ENCODE results near the gene KHDC4.

Gene KHDC4

GRCh38 chr1:155934097-155934935 lies at the start of gene KHDC4:
Gene KHDC4, minus strand, starts transcription at chr1:155934413. Its CDS starts 40 bp downstream, at chr1:155934373.
- peak; percentile 97 for DNase-seq
- peaks cover 50% of the 10 kb centered on the region for H3K4me1 Mint-ChIP-seq
- no peaks in the 10 kb centered on the region for H3K27me3 Mint-ChIP-seq
- no peaks in the 10 kb centered on the region for H3K9me3 Mint-ChIP-seq
- peak within 1 kb of the TSS; percentile 68 for H3K27ac Mint-ChIP-seq
- H3K36me3 Mint-ChIP-seq = peaks cover 24% of the 10 kb centered on the region
- CTCF ChIA-PET = interaction anchor here (0.6 to 6.7 kb wide), 13 partner anchors 11 to 134 kb away, joined by 3 to 52 read pairs (median 3); partner anchors contain the start of gene ARHGEF2
- no peak within 1 kb of the TSS for H3K4me3 Mint-ChIP-seq

DNA sequence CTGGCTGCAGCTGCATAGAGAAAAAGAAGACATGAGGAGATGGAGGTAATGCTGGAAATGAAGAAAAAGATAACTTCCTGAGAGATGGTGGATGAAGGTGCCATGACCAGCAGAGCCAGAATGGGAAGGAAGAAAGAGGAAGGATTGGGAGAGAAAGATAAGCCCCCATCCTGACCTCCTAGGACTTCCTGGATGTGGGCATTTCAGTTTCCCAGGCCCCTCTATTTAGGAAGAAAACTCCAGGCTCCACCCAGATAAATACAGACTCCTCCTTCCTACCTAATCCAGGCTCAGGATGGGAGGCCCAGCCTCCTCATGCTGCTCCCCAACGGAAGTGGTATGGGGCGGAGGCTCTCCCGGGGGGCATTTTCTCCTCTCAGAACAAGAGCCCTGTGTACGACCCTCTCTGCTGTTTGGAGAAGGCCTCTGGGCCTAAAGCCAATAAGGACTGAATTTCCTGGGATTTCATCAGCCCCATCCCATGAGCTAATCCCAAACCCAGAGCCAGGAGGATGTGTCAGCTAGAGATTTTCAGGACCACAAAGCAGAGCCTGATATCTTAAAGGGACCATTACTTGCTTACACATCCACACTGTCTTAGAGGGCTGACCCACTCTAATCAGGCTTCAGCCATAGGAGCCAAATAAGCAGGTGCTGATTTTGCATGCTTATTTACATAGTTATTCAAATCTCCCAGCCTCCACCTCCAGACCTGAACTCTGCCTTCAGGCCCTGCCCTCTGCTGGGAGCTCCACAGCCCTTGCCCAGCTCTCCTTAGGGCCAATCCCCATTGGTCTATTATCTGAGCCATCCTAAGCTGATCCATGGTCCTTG lies 49.2 kb upstream of the KHDC4 start:
- Mint-ChIP-seq H3K9me3 (no peaks in the 10 kb centered on the region), H3K36me3 (peaks cover 11% of the 10 kb centered on the region), H3K27ac (no peak overlapping the region), H3K4me1 (peaks cover 48% of the 10 kb centered on the region), H3K4me3 (no peak overlapping the region), H3K27me3 (no peaks in the 10 kb centered on the region)
- CTCF ChIA-PET = interaction anchor here (1.0 to 12.7 kb wide), 5 partner anchors 10 to 49 kb away, joined by 3 to 98 read pairs (median 6); partner anchors contain the start of genes KHDC4 and RXFP4
- no peak for DNase-seq

GRCh38 chr1:155982106-155982505 lies 47.9 kb upstream of the KHDC4 start:
- Mint-ChIP-seq H3K36me3 (peaks cover 16% of the 10 kb centered on the region), H3K4me1 (peaks cover 48% of the 10 kb centered on the region), H3K27ac (no peak overlapping the region), H3K9me3 (no peaks in the 10 kb centered on the region), H3K27me3 (no peaks in the 10 kb centered on the region), H3K4me3 (no peak overlapping the region)
- no peak for DNase-seq
- CTCF ChIA-PET = interaction anchor here (1.0 to 12.7 kb wide), 4 partner anchors 8 to 49 kb away, joined by 3 to 98 read pairs (median 6); partner anchors contain the start of gene RXFP4

GRCh38 chr1:155981266-155982088 lies 47.3 kb upstream of the KHDC4 start:
- DNase-seq = peak; percentile 61
- H3K4me3 Mint-ChIP-seq = peak overlapping the region; percentile 100
- peaks cover 52% of the 10 kb centered on the region for H3K4me1 Mint-ChIP-seq
- CTCF ChIA-PET = interaction anchor here (0.9 to 12.7 kb wide), 10 partner anchors 8 to 85 kb away, joined by 3 to 98 read pairs (median 4); partner anchors contain the start of gene RXFP4
- H3K27ac Mint-ChIP-seq = peak overlapping the region; percentile 79
- no peaks in the 10 kb centered on the region for H3K27me3 Mint-ChIP-seq
- H3K9me3 Mint-ChIP-seq = no peaks in the 10 kb centered on the region
- H3K36me3 Mint-ChIP-seq = peaks cover 22% of the 10 kb centered on the region

DNA sequence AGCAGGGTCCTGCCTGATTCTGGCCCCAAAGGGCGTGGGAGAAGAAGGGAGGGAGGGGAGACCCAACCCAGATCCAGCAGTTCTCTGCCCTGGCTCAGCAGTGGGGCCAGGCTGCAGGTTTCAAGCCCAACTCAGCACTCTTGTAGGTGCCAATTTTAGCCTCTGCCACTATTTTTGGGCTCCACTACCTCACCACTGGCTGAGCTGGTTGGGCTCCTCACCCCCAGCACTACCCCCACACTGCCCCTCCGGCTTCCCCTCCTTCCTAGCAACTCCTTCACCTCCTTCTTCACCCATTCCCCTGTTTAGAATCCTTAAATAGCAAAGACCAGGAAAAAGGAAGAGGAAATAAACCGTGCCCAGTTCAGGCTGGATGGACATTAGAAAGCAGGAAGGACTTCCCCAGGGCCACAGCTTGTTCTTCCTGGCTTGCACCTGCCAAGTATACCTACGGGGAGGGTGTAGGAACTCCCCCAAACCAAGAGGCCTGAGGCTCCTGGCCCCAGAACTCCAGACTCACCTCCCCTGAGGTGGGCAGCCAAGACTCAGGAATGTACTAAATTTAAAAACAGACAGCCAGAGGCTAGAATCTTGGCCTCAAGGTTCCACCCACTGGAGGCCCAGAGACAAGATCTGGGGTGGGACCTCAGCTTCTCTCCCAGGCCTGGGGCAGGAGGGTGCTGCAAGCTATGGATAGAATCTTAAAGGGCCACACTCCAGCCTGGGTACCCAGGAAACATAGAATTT lies 45.6 kb upstream of the KHDC4 start:
- CTCF ChIA-PET = interaction anchor here (1.1 to 12.7 kb wide), 4 partner anchors 10 to 729 kb away, joined by 3 to 98 read pairs (median 10); partner anchors contain the start of gene RXFP4
- Mint-ChIP-seq H3K36me3 (peaks cover 34% of the 10 kb centered on the region), H3K9me3 (no peaks in the 10 kb centered on the region), H3K27me3 (no peaks in the 10 kb centered on the region), H3K4me1 (peaks cover 63% of the 10 kb centered on the region), H3K27ac (peak overlapping the region; percentile 89), H3K4me3 (peak overlapping the region; percentile 100)
- DNase-seq = no peak

GRCh38 chr1:155978973-155979429 lies 44.8 kb upstream of the KHDC4 start:
- Mint-ChIP-seq H3K36me3 (peaks cover 41% of the 10 kb centered on the region), H3K27me3 (no peaks in the 10 kb centered on the region), H3K4me1 (peaks cover 68% of the 10 kb centered on the region), H3K9me3 (no peaks in the 10 kb centered on the region), H3K27ac (peak overlapping the region; percentile 89), H3K4me3 (peak overlapping the region; percentile 100)
- DNase-seq = peak; percentile 49
- CTCF ChIA-PET = interaction anchor here (0.7 to 12.7 kb wide), 8 partner anchors 9 to 45 kb away, joined by 3 to 98 read pairs (median 8); partner anchors contain the start of genes KHDC4 and RXFP4

DNA sequence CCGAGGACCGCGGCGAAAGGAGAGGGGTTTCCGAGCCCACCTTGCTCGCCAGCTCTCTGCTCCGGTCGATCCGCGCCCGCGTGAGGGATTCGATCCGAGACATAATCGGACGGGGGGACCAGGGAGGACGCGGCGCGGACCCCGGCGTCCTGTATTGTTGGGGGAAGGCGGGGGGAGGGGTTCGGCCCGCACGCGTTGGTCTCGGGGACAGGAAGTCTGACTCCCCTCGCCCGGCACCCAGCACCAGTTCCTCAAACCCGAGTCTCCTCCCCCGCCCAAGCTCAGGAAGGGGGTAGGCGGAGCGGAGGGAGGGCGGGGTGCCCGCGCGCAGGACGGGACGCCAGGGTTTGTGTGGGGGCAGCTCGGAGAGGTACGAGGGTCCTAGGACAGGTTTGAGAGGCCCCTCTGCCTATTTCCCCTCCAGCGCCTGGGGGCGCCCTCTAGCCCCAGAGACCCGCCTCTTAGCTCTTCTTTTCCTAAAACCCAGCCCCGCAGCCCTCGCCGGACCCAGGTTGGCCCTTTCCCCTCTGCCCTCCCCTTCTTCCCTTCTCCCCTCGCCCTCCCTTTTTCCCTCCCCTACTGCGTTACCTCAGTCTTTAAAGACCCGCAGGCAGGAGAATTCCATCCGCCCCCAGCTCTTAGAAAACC lies 44.2 kb upstream of the KHDC4 start, which contains the start of gene ARHGEF2:
Gene ARHGEF2 (minus strand): TSS at position 223 of the 648 bp plus-strand sequence. CDS start 120 bp downstream, at position 103.
- peaks cover 69% of the 10 kb centered on the region for H3K4me1 Mint-ChIP-seq
- H3K27me3 Mint-ChIP-seq = no peaks in the 10 kb centered on the region
- CTCF ChIA-PET = interaction anchor here (0.7 to 12.7 kb wide), 9 partner anchors 9 to 44 kb away, joined by 3 to 98 read pairs (median 5); partner anchors contain the start of genes KHDC4 and RXFP4
- DNase-seq = peak; percentile 89
- peak within 1 kb of the TSS; percentile 100 for H3K4me3 Mint-ChIP-seq
- peaks cover 42% of the 10 kb centered on the region for H3K36me3 Mint-ChIP-seq
- no peaks in the 10 kb centered on the region for H3K9me3 Mint-ChIP-seq
- H3K27ac Mint-ChIP-seq = peak within 1 kb of the TSS; percentile 89

DNA sequence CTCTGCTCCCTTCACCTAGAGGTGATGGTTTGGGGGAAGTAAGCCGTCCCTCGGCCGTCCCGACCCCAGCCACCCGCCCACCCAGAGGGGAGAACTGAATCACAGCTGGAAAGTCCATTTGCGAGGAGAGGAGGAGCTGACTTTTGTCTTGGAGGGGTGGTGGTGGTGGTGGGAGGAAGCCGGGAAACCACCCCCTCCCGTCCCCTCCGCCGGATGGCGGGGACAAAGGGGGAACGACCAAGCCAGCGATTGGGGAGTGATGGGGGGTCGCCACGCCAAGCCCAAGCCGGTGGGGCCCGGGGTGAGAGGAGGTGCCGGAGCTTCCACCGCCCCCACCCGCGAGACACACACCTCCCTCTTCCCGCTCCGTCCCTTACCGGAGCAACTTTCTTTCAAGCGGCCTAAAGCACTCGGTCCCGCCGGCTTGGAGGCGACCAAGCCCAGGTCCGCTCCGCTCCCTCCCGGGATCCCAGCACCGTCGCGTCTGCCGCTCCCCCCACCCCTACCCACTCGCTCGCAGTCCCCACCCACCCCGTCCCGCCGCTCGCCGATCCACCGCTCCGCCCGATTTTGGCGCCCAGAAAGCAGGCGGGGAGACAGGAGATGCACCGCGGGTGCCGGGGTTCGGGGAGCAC lies 43.6 kb upstream of the KHDC4 start:
- Mint-ChIP-seq H3K27ac (peak overlapping the region; percentile 89), H3K9me3 (no peaks in the 10 kb centered on the region), H3K4me3 (peak overlapping the region; percentile 100), H3K36me3 (peaks cover 45% of the 10 kb centered on the region), H3K27me3 (no peaks in the 10 kb centered on the region), H3K4me1 (peaks cover 69% of the 10 kb centered on the region)
- CTCF ChIA-PET = interaction anchor here (0.8 to 12.7 kb wide), 9 partner anchors 8 to 44 kb away, joined by 3 to 98 read pairs (median 5); partner anchors contain the start of genes KHDC4 and RXFP4
- peak; percentile 54 for DNase-seq

DNA sequence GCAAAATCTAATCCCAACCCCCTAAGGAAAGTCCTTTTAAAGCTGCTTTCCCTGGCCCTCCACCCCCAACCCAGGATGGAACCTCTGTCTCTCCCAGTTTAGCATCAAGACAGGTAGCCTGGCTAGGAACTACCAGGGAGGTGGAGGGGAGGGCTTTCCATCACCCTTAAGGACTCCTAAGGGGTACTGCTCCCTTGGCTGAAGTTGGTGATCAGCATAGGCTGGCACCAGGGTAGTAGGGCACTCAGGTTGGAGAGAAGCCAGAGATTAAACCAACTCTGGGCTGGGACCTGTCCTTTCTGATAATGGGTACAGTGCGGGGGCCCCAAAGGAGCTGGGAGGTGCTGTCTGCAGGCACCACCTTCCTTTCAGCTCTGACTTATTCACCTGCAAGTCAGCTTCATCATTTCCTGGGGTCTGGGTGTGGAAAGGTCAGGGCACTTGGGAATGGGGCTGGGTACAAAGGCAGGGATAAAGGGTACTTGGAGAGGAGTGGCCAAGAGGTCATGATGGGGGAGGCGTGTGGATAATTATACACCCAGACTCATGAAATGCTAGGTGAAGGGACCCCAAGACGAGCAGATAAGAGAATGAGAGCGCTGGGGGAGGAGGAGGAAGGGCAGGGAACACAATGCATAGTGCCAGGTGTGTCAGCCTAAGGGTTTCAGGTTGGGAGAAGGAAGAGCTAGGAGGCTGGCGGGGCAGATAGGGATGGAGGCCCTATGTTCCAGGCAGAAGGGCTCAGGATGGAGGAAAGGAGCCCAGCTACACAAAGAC lies 42.9 kb upstream of the KHDC4 start:
- Mint-ChIP-seq H3K27ac (peak overlapping the region; percentile 89), H3K27me3 (no peaks in the 10 kb centered on the region), H3K9me3 (no peaks in the 10 kb centered on the region), H3K4me1 (peaks cover 69% of the 10 kb centered on the region), H3K4me3 (peak overlapping the region; percentile 100), H3K36me3 (peaks cover 51% of the 10 kb centered on the region)
- CTCF ChIA-PET = interaction anchor here (0.9 to 12.7 kb wide), 8 partner anchors 9 to 89 kb away, joined by 3 to 98 read pairs (median 8); partner anchors contain the start of genes KHDC4 and RXFP4
- no peak for DNase-seq

DNA sequence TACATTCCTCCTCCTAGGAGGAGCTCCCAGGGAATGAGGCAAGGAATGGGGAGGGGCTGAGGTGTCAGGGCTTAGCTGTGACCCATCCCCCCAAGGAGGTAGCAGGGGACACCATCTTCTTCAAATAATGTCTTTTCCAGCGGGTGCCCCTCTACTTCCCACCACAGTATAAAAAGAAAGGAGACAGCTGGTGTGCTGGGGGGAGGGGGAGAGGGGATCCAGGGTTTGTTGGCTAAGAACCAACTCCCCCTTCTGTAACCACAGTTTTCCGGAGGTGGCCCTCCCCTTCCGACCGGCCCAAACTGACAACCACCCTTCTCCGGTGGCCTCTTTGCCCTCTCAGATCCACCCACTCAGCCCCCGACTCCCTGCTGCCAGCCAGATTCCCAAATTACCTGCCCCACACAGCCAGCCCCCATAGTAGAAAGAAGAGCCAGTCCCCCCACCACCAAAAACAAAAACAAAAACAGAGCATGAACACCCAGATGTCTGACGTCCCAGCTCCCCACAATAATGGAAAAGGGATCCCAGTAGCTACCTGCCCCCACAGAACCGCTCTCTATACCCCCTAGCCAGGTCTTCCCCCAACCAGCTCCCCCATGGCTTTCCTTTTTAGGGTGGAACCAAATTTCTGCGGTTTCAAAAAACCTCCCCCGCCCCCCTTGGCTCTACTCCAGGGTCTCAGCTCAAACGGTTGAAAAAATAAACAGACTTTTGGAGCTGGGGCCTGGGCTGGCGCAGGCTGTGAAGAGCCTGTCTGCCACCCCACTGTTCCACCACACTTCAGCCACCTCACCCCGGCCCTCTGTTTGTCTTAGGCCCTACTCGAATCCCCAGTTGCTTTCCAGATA lies 42.1 kb upstream of the KHDC4 start:
- H3K27me3 Mint-ChIP-seq = no peaks in the 10 kb centered on the region
- H3K4me3 Mint-ChIP-seq = peak overlapping the region; percentile 100
- H3K36me3 Mint-ChIP-seq = peaks cover 49% of the 10 kb centered on the region
- CTCF ChIA-PET = interaction anchor here (0.9 to 12.7 kb wide), 10 partner anchors 8 to 90 kb away, joined by 3 to 98 read pairs (median 6); partner anchors contain the start of genes KHDC4 and RXFP4
- H3K4me1 Mint-ChIP-seq = peaks cover 68% of the 10 kb centered on the region
- peak overlapping the region; percentile 89 for H3K27ac Mint-ChIP-seq
- peak; percentile 64 for DNase-seq
- H3K9me3 Mint-ChIP-seq = no peaks in the 10 kb centered on the region
